Measurements from ENCODE around the gene IQSEC3. TPM values are rescaled to one million over a fixed set of nuclear protein-coding genes. Genes with fewer than 3 reads are reported as not detected.

Gene IQSEC3
- total RNA-seq, 4 donors from 2014 or later, result 0.65 to 10.5 (median 0.76) TPM

DNA sequence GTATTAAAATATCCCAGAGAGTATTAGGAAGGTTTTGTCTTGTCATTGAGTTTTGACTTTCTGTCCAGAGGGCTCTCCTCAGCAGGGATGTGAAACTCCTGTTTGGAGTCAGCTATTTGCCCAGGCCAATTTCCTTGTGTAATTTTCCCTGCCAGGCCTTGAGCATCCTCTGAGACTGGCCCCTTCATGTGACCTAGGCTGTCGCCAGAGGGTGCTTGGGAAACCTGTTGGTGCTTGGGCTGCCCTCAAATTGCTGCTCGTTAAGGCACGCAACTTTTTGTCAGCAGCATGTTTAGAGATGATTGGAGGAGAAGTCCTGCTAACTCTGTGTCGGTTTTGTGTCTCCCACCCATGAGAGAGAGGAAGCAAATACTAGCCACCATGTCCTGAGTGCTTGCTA, 39.1 kb downstream of the IQSEC3 start:
- TF ChIP-seq, protein P1, sequence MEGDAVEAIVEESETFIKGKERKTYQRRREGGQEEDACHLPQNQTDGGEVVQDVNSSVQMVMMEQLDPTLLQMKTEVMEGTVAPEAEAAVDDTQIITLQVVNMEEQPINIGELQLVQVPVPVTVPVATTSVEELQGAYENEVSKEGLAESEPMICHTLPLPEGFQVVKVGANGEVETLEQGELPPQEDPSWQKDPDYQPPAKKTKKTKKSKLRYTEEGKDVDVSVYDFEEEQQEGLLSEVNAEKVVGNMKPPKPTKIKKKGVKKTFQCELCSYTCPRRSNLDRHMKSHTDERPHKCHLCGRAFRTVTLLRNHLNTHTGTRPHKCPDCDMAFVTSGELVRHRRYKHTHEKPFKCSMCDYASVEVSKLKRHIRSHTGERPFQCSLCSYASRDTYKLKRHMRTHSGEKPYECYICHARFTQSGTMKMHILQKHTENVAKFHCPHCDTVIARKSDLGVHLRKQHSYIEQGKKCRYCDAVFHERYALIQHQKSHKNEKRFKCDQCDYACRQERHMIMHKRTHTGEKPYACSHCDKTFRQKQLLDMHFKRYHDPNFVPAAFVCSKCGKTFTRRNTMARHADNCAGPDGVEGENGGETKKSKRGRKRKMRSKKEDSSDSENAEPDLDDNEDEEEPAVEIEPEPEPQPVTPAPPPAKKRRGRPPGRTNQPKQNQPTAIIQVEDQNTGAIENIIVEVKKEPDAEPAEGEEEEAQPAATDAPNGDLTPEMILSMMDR (IDR thresholded peaks at IDR 0.05; ENCODE audit: low read depth), result no peak

DNA sequence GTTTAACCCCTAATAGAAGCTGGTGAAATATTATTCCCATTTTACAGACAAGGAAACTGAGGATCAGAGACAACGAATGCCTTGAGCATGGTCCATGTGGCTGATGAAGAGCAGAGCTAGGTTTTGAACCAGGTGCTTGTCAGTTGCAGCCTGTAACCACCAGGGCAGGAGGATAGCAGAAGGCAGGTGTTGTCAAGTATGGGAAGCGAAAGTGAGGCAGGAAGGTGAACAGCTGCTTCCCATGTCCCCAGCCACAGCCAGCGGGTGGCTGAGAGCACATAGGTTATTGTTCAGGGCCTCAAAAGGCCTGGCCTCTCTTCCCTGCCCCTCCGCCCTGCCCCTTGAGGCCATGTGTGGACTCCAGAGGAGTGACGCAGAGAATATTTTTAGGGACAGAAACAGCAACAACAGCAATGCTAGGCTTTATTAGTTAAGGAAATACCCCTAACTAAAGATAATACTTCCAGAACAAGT, 39.6 kb downstream of the IQSEC3 start:
- TF ChIP-seq, protein P1 (IDR thresholded peaks at IDR 0.05; ENCODE audit: low read depth), result no peak

DNA sequence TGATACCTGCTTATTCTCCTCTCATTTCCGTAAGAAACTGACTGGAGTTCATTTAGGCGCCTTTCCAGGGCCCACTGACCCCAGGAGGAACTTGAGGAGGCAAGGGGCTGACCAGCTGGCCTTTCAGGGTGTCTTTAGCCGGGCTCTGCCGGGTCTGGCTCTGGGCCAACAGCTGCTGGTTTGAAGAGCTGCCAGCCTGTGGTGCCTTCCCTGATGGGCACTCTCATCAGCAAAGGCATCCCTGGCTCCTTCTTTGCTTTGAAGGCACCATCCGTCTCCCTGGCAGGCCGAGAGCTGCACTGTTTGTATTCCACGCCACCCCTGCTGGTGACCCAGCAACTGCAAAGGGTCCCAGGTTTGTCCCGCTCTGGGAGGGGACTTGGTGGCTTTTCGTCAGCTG, 42.0 kb downstream of the IQSEC3 start:
- TF ChIP-seq, protein P1 (IDR thresholded peaks at IDR 0.05; ENCODE audit: low read depth), result no peak

DNA sequence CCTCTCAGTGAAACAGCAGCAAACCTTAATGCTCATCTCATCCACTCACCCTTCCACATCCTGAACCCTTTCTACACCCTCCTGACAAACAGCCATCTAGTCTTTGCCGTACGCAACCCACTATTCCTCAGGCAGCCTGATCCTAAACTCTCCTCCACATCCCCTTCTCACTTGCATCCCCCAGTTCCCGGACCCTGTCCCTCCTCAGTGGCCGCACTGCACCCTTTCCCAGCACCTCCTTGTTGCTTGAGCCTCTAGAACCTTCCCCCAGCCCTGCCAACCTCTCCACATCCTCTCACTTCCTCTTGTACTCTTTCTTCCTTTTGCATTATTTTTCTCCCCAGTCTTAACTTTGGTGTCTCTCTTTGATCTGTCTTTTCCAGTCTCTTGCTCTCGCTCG, 42.9 kb downstream of the IQSEC3 start:
- TF ChIP-seq, protein P1 (IDR thresholded peaks at IDR 0.05; ENCODE audit: low read depth), result no peak

DNA sequence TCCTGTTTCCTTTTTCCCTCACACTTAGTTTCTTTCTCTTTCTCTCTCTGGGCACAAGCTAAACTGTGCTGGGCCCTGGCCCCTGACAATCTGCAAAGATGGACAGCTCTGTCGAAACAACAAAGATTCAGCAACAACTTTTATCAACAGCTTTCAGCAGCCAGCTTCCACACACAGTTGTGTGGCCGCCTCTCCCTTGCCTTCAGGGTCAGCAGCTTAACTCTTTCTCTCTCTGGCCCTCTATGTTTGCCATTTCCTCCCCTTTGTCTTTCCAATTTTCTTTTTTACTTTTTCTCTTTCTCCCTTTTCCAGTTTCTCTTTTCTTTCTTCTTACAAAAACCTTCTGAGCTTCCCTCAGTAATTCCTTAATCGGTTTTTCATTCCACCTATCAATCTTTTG, 43.3 kb downstream of the IQSEC3 start:
- TF ChIP-seq, protein P1 (IDR thresholded peaks at IDR 0.05; ENCODE audit: low read depth), result no peak

DNA sequence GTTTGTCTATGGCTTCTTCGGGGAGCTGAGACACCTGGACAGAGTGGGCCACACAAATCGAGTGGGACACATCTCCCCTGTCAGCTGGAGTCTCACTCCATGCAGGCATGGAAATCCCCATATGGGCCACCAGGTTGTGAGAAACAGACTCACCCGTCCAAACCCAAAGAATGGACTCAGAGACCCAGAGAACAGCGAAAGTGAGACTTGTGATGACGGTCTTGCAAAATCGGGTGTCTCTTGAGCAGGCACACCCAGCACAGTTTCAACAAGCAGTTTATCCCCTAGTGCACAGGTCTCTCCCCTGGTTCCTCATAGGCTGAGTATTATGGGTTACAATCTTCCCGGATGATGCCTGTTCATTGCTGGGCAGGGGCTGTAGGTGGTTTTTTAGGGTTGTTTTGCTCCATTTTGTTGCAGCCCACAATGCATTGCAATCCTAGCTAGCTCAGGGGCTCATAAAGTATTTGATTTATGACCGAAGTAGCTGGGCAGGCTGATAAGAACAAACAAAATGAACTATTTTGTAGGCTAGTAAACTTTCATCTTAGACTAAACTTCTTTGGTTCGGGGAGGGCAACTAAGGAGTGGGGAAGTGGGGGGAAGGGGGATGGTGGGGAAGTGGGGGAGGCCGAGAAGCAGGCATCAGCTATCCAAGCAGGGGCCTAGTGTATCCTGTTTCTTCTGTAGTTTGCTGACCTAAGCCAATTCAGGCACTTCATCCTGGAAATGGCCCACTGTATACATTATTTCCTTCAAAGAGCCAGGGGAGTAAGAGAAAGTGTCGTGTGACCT, 45.3 kb downstream of the IQSEC3 start:
- TF ChIP-seq, protein P1 (IDR thresholded peaks at IDR 0.05; ENCODE audit: low read depth), result no peak

DNA sequence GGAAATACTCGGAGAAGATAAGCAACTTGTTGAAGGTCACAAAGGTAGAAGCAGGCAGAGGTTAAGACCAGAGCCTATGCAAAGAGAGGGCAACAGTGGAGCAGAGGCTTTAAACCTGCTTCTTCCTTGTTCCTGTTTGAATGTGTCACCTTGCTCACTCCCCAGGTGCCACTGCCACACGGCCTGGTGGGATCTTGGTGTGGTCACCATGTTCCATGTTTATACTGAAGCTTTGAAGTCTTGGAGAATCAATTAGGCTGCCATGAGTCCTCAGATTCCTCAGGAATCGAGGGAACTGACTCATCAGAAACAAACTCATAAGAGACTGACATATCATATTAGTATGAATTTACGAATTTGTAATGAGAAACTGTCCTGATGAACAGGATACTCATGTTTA, 46.8 kb downstream of the IQSEC3 start:
- TF ChIP-seq, protein P1 (IDR thresholded peaks at IDR 0.05; ENCODE audit: low read depth), result no peak

Data from subcutaneous adipose tissue (tissue), 4 donors.